Neural cell (in vitro differentiated cells): Measurements from ENCODE around the gene TSPAN14. TPM values are rescaled to one million over a fixed set of nuclear protein-coding genes. Genes with fewer than 3 reads are reported as not detected.

Experiments
- H2AFZ ChIP-seq: fragments of 200-600, 300-800 bp; sonication (generic), shearing (Covaris generic); 2 replicates; pipeline ENCODE4 v1.6.0; 2014; ENCODE audit warnings: low read depth, mild to moderate bottlenecking, antibody characterized with exemption, low read length, moderate library complexity
- H3F3A ChIP-seq: fragments of 200-600 bp; shearing (Covaris generic); 2 replicates; pipeline ENCODE4 v1.6.1; 2016; ENCODE audit warnings: mild to moderate bottlenecking, moderate library complexity, mixed read lengths, antibody characterized with exemption, low read length; ENCODE audit not compliant: insufficient read depth, poor library complexity, severe bottlenecking
- H3K27ac ChIP-seq: fragments of 200-600, 300-800 bp; sonication (generic), shearing (Covaris generic); 2 replicates; pipeline ENCODE4 v1.5.1; 2014; ENCODE audit warnings: mild to moderate bottlenecking, low read length, moderate library complexity
- H3K27me3 ChIP-seq: fragments of 300-800, 200-600 bp; sonication (generic), shearing (Covaris generic); 2 replicates; pipeline ENCODE4 v1.6.0; 2014; ENCODE audit warnings: mild to moderate bottlenecking, low read depth, low read length, moderate library complexity; ENCODE audit not compliant: insufficient read depth
- H3K36me3 ChIP-seq: fragments of 300-800, 200-600 bp; sonication (generic), shearing (Covaris generic); 2 replicates; pipeline ENCODE4 v1.5.1; 2014; ENCODE audit warnings: mild to moderate bottlenecking, antibody characterized with exemption, low read length, moderate library complexity; ENCODE audit not compliant: insufficient read depth
- H3K4me2 ChIP-seq: fragments of 300-800, 200-600 bp; sonication (generic), shearing (Covaris generic); 2 replicates; pipeline ENCODE4 v1.6.0; 2014; ENCODE audit warnings: mild to moderate bottlenecking, low read length
- H3K4me3 ChIP-seq: fragments of 300-800, 200-600 bp; sonication (generic), shearing (Covaris generic); 2 replicates; pipeline ENCODE4 v1.5.1; 2014; ENCODE audit warnings: mild to moderate bottlenecking, low read length, moderate library complexity
- H3K79me2 ChIP-seq: fragments of 200-600 bp; shearing (Covaris generic); replicated peaks from 2 replicates; pipeline ENCODE4 v1.6.0; 2014; ENCODE audit warnings: mild to moderate bottlenecking, low read length, moderate library complexity; ENCODE audit not compliant: insufficient read depth
- H3K9ac ChIP-seq: fragments of 300-800, 200-600 bp; sonication (generic), shearing (Covaris generic); 2 replicates; pipeline ENCODE4 v1.6.1; 2016; ENCODE audit warnings: mild to moderate bottlenecking, low read length, mixed read lengths
- H3K9me2 ChIP-seq: fragments of 200-600 bp; shearing (Covaris generic); 2 replicates; pipeline ENCODE4 v1.6.1; 2016; ENCODE audit warnings: mild to moderate bottlenecking, low read length, mixed read lengths; ENCODE audit not compliant: insufficient read depth
- H3K9me3 ChIP-seq: fragments of 200-600, 300-800 bp; sonication (generic), shearing (Covaris generic); 2 replicates; pipeline ENCODE4 v1.6.1; 2016; ENCODE audit warnings: mild to moderate bottlenecking, mixed run types, low read length, moderate library complexity, mixed read lengths
- H4K20me1 ChIP-seq: fragments of 200-600 bp; shearing (Covaris generic); 2 replicates; pipeline ENCODE4 v1.6.1; 2016; ENCODE audit warnings: mild to moderate bottlenecking, mixed run types; ENCODE audit not compliant: insufficient read depth
- CTCF ChIP-seq: fragments of 450-650 bp; IDR thresholded peaks from 2 replicates; pipeline ENCODE4 v1.5.1; 2014; ENCODE audit warnings: antibody characterized with exemption, mild to moderate bottlenecking, moderate library complexity; ENCODE audit not compliant: poor library complexity, severe bottlenecking
- EP300 ChIP-seq: fragments of 450-650 bp; conservative IDR thresholded peaks from 2 replicates; pipeline ENCODE4 v1.6.1; 2014; ENCODE audit warnings: antibody characterized with exemption, mild to moderate bottlenecking, moderate library complexity; ENCODE audit not compliant: poor library complexity, severe bottlenecking
- EZH2 ChIP-seq: fragments of 200-600, 300-800 bp; shearing (Covaris generic), sonication (generic); IDR thresholded peaks from 2 replicates; pipeline ENCODE4 v1.6.1; 2014; ENCODE audit warnings: antibody characterized with exemption, low read length, borderline replicate concordance, mild to moderate bottlenecking; ENCODE audit not compliant: insufficient read depth, poor library complexity, severe bottlenecking
- MXI1 ChIP-seq: fragments of 450-650 bp; conservative IDR thresholded peaks from 2 replicates; pipeline ENCODE4 v1.6.1; 2014; ENCODE audit warnings: antibody characterized with exemption, mild to moderate bottlenecking; ENCODE audit not compliant: poor library complexity, severe bottlenecking
- POLR2AphosphoS5 ChIP-seq: IDR thresholded peaks from 2 replicates; pipeline ENCODE4 v1.6.1; 2012
- RAD21 ChIP-seq: fragments of 450-650 bp; conservative IDR thresholded peaks from 2 replicates; pipeline ENCODE4 v1.6.1; 2014; ENCODE audit warnings: antibody characterized with exemption, mild to moderate bottlenecking, moderate library complexity
- REST ChIP-seq: IDR thresholded peaks from 2 replicates; pipeline ENCODE4 v1.6.1; 2012; ENCODE audit warnings: borderline replicate concordance
- SMC3 ChIP-seq: fragments of 450-650 bp; conservative IDR thresholded peaks from 2 replicates; pipeline ENCODE4 v1.6.1; 2014; ENCODE audit warnings: antibody characterized with exemption, mild to moderate bottlenecking, moderate library complexity; ENCODE audit not compliant: poor library complexity
- TAF1 ChIP-seq: IDR thresholded peaks from 2 replicates; pipeline ENCODE4 v1.6.1; 2012; ENCODE audit warnings: low read depth
- polyA plus RNA-seq: library from polyadenylated mRNA; depleted of rRNA; stranded (reverse); fragments of >200 nt; gene quantifications from 2 replicates; pipeline ENCODE4 v1.2.3, GENCODE V29; 2014

The TSPAN14 gene
- polyA plus RNA-seq, 1 donor from 2014 or later: 26.3 TPM

- Histone ChIP-seq H3K79me2 (no peaks in the 10 kb centered on the region), H3K27ac (no peak overlapping the region), H3K4me3 (no peak overlapping the region), H4K20me1 (no peaks in the 10 kb centered on the region), H3K27me3 (no peaks in the 10 kb centered on the region), H3K9me2 (no peaks in the 10 kb centered on the region), H3F3A (no peaks in the 10 kb centered on the region), H2AFZ (no peak overlapping the region), H3K9me3 (no peaks in the 10 kb centered on the region), H3K36me3 (no peaks in the 10 kb centered on the region), H3K4me2 (no peak overlapping the region), H3K9ac (no peak overlapping the region)
- TF ChIP-seq MXI1: no peak
- TF ChIP-seq CTCF: no peak
- no peak for TF ChIP-seq EZH2
- no peak for TF ChIP-seq EP300
Observed at GRCh38 chr10:80579849-80580637, 125.9 kb downstream of the TSPAN14 start.

- Histone ChIP-seq H3K4me2 (no peak overlapping the region), H3K9ac (no peak overlapping the region), H3K4me3 (no peak overlapping the region), H3K79me2 (no peaks in the 10 kb centered on the region), H3K36me3 (no peaks in the 10 kb centered on the region), H3K27me3 (no peaks in the 10 kb centered on the region), H3K9me3 (no peaks in the 10 kb centered on the region), H4K20me1 (no peaks in the 10 kb centered on the region), H3K27ac (no peak overlapping the region), H3K9me2 (no peaks in the 10 kb centered on the region), H2AFZ (no peak overlapping the region), H3F3A (no peaks in the 10 kb centered on the region)
- TF ChIP-seq MXI1 (no peak), CTCF (no peak), REST (no peak), RAD21 (no peak), TAF1 (no peak), SMC3 (no peak), POLR2AphosphoS5 (no peak), EZH2 (no peak), EP300 (no peak)
Observed at GRCh38 chr10:80580638-80581468, 126.7 kb downstream of the TSPAN14 start.
